ENCODE results near the gene MICALL1.
A peak's percentile ranks its signal among the peaks of the same experiment; 100 is the strongest.

The MICALL1 gene

GRCh38 chr22:37907036-37907954 is 1.2 kb downstream of the MICALL1 start:
- DNase-seq (ENCODE audit: low read depth) = peak; percentile 43
- H3K4me3 ChIP-seq (ENCODE audit: low read length) = peak overlapping the region; percentile 98
- TF ChIP-seq, protein P1, sequence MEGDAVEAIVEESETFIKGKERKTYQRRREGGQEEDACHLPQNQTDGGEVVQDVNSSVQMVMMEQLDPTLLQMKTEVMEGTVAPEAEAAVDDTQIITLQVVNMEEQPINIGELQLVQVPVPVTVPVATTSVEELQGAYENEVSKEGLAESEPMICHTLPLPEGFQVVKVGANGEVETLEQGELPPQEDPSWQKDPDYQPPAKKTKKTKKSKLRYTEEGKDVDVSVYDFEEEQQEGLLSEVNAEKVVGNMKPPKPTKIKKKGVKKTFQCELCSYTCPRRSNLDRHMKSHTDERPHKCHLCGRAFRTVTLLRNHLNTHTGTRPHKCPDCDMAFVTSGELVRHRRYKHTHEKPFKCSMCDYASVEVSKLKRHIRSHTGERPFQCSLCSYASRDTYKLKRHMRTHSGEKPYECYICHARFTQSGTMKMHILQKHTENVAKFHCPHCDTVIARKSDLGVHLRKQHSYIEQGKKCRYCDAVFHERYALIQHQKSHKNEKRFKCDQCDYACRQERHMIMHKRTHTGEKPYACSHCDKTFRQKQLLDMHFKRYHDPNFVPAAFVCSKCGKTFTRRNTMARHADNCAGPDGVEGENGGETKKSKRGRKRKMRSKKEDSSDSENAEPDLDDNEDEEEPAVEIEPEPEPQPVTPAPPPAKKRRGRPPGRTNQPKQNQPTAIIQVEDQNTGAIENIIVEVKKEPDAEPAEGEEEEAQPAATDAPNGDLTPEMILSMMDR (IDR thresholded peaks at IDR 0.05; ENCODE audit: insufficient read depth, low read depth, low read length, missing control alignments) = no peak

- TF ChIP-seq, protein P1 (IDR thresholded peaks at IDR 0.05; ENCODE audit: insufficient read depth, low read depth, low read length, missing control alignments) = no peak
- H3K4me3 ChIP-seq (ENCODE audit: low read length) = peak overlapping the region; percentile 29
These were observed 3.7 kb downstream of the MICALL1 start for GRCh38 chr22:37909766-37910165.

GRCh38 chr22:37910890-37911672 is 5.0 kb downstream of the MICALL1 start:
- H3K4me3 ChIP-seq (ENCODE audit: low read length) = peak overlapping the region; percentile 29
- no peak for DNase-seq (ENCODE audit: low read depth)
- TF ChIP-seq, protein P1 (IDR thresholded peaks at IDR 0.05; ENCODE audit: insufficient read depth, low read depth, low read length, missing control alignments) = no peak

More at GRCh38 chr22:37909766-37910165, 3.7 kb downstream of the MICALL1 start:
- no peak for DNase-seq (ENCODE audit: low read depth)

- TF ChIP-seq, protein P1 (IDR thresholded peaks at IDR 0.05; ENCODE audit: insufficient read depth, low read depth, low read length, missing control alignments) = no peak
- DNase-seq (ENCODE audit: low read depth) = no peak
- no peak overlapping the region for H3K4me3 ChIP-seq (ENCODE audit: low read length)
These were observed 5.6 kb downstream of the MICALL1 start for GRCh38 chr22:37911697-37912096.

DNA sequence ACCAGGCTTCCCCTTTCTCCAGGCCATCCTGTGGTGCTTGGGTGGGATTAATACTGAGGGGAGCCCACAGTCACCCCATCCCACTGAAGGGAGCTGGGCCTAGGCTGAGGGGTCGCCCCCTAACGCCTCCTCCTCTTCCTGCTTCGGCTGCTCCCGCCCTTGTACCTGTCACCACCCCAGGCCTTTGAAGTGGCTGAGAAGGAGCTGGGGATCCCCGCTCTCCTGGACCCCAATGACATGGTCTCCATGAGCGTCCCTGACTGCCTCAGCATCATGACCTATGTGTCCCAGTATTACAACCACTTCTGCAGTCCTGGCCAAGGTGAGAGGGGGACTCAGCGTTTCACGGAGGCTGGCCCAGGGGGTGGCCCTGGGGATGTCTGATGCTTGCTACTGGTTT is 6.1 kb downstream of the MICALL1 start:
- TF ChIP-seq, protein P1 (IDR thresholded peaks at IDR 0.05; ENCODE audit: insufficient read depth, low read depth, low read length, missing control alignments) = no peak
- H3K4me3 ChIP-seq (ENCODE audit: low read length) = no peak overlapping the region
- no peak for DNase-seq (ENCODE audit: low read depth)

GRCh38 chr22:37913233-37913721 is 7.2 kb downstream of the MICALL1 start:
- no peak overlapping the region for H3K4me3 ChIP-seq (ENCODE audit: low read length)
- no peak for DNase-seq (ENCODE audit: low read depth)
- TF ChIP-seq, protein P1 (IDR thresholded peaks at IDR 0.05; ENCODE audit: insufficient read depth, low read depth, low read length, missing control alignments) = no peak

Measured in epithelial cell of esophagus (primary cell).